Activated CD4-positive, CD25-positive, alpha-beta regulatory T cell treated with anti-CD3 and anti-CD28 coated beads, Interleukin-2, amount 50 U/mL, for 72 hours (primary cell): ENCODE results near the gene NUP210.

Experiments used
- DNase-seq: peaks from one replicate; pipeline ENCODE4 v3.0.0; 2021

NUP210 gene

GRCh38 chr3:13346481-13347389, 73.4 kb downstream of the NUP210 start:
- DNase-seq, result peak; percentile 61

- no peak for DNase-seq
Measured at GRCh38 chr3:13345772-13346171, 74.3 kb downstream of the NUP210 start.

- DNase-seq, result no peak
Measured at GRCh38 chr3:13345284-13345683, 74.8 kb downstream of the NUP210 start.

GRCh38 chr3:13344663-13345062, 75.5 kb downstream of the NUP210 start:
- DNase-seq, result no peak

GRCh38 chr3:13343601-13344000, 76.5 kb downstream of the NUP210 start:
- DNase-seq, result no peak

GRCh38 chr3:13341229-13341905, 78.8 kb downstream of the NUP210 start:
- no peak for DNase-seq

GRCh38 chr3:13339833-13340232, 80.3 kb downstream of the NUP210 start:
- DNase-seq, result no peak

GRCh38 chr3:13338996-13339395, 81.1 kb downstream of the NUP210 start:
- no peak for DNase-seq

GRCh38 chr3:13338231-13338630, 81.9 kb downstream of the NUP210 start:
- DNase-seq, result no peak

- DNase-seq, result no peak
Measured at GRCh38 chr3:13336592-13336991, 83.5 kb downstream of the NUP210 start.

- DNase-seq, result no peak
Measured at GRCh38 chr3:13335503-13335902, 84.6 kb downstream of the NUP210 start.

- DNase-seq, result no peak
Measured at GRCh38 chr3:13335059-13335458, 85.1 kb downstream of the NUP210 start.

- no peak for DNase-seq
Measured at GRCh38 chr3:13333236-13333897, 86.8 kb downstream of the NUP210 start.

- no peak for DNase-seq
Measured at GRCh38 chr3:13332740-13333139, 87.4 kb downstream of the NUP210 start.

- DNase-seq, result no peak
Measured at GRCh38 chr3:13332158-13332557, 88.0 kb downstream of the NUP210 start.

GRCh38 chr3:13329746-13330145, 90.4 kb downstream of the NUP210 start:
- no peak for DNase-seq

- no peak for DNase-seq
Measured at GRCh38 chr3:13325892-13326443, 94.2 kb downstream of the NUP210 start.

- DNase-seq, result no peak
Measured at GRCh38 chr3:13324835-13325501, 95.2 kb downstream of the NUP210 start.

- DNase-seq, result no peak
Measured at GRCh38 chr3:13323822-13324221, 96.3 kb downstream of the NUP210 start.

- no peak for DNase-seq
Measured at GRCh38 chr3:13322324-13322723, 97.8 kb downstream of the NUP210 start.

GRCh38 chr3:13319564-13320220, 100.4 kb downstream of the NUP210 start:
- DNase-seq, result no peak
